ENCODE measurements around the gene ZNF722.
"Not testable (repeated sequence)": the region's sequence is repeated elsewhere in the genome, so short reads cannot be mapped to it uniquely, and the experiment has no call there.

ZNF722 gene

DNA sequence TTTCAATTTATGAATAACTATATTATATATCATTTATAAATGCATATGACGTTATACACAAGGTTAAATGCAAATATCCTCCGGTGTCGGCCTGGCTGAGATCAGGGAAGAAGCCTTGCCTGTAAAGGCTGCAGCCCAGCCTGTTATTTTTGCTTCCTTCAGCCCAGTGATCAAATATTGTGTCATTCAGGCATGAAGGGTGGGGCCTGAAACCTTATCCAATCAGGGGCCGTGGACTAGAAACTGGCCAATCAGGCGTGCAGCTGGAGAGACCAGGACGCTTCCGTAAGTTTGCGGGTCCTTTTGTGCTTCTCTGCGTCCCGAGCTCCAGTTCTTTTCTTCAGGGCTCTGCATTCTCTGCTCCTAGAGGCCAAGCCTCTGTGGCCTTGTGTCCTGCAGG is at the start of gene ZNF722:
ZNF722 (plus strand) TSS at position 301 of the 400 bp plus-strand sequence. CDS start 113 bp downstream, outside the sequence.
- TF ChIP-seq, protein P1, sequence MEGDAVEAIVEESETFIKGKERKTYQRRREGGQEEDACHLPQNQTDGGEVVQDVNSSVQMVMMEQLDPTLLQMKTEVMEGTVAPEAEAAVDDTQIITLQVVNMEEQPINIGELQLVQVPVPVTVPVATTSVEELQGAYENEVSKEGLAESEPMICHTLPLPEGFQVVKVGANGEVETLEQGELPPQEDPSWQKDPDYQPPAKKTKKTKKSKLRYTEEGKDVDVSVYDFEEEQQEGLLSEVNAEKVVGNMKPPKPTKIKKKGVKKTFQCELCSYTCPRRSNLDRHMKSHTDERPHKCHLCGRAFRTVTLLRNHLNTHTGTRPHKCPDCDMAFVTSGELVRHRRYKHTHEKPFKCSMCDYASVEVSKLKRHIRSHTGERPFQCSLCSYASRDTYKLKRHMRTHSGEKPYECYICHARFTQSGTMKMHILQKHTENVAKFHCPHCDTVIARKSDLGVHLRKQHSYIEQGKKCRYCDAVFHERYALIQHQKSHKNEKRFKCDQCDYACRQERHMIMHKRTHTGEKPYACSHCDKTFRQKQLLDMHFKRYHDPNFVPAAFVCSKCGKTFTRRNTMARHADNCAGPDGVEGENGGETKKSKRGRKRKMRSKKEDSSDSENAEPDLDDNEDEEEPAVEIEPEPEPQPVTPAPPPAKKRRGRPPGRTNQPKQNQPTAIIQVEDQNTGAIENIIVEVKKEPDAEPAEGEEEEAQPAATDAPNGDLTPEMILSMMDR (IDR thresholded peaks at IDR 0.05; ENCODE audit: low read depth, low read length, missing control alignments) = no peak
- in situ Hi-C loops (cut with HindIII; ENCODE audit: low sequenced_read_pairs) = no loop called here
- no peak within 1 kb of the TSS for H3K4me3 ChIP-seq (ENCODE audit: low read depth, low read length)
- DNase-seq (ENCODE audit: low read depth) = no peak

- DNase-seq (ENCODE audit: low read depth) = no peak
- in situ Hi-C loops (cut with HindIII; ENCODE audit: low sequenced_read_pairs) = no loop called here
- no peak overlapping the region for H3K4me3 ChIP-seq (ENCODE audit: low read depth, low read length)
- TF ChIP-seq, protein P1 (IDR thresholded peaks at IDR 0.05; ENCODE audit: low read depth, low read length, missing control alignments) = no peak
Measured at GRCh38 chr7:63953181-63953580, 45.5 kb upstream of the ZNF722 start.

GRCh38 chr7:63968629-63969028 is 30.0 kb upstream of the ZNF722 start:
- no peak overlapping the region for H3K4me3 ChIP-seq (ENCODE audit: low read depth, low read length)
- TF ChIP-seq, protein P1 (IDR thresholded peaks at IDR 0.05; ENCODE audit: low read depth, low read length, missing control alignments) = no peak
- in situ Hi-C loops (cut with HindIII; ENCODE audit: low sequenced_read_pairs) = no loop called here
- no peak for DNase-seq (ENCODE audit: low read depth)

DNA sequence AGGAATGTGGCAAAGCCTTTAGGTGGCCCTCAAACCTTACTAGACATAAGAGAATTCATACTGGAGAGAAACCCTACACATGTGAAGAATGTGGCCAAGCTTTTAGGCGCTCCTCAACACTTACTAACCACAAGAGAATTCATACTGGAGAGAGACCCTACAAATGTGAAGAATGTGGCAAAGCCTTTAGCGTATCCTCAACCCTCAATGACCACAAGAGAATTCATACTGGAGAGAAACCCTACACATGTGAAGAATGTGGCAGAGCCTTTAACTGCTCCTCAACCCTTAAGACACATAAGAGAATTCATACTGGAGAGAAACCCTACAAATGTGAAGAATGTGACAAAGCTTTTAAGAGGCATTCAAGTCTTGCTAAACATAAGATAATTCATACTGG is 16.8 kb downstream of the ZNF722 start:
- H3K4me3 ChIP-seq (ENCODE audit: low read depth, low read length); in situ Hi-C loops (cut with HindIII; ENCODE audit: low sequenced_read_pairs); DNase-seq (ENCODE audit: low read depth): not testable (repeated sequence)

GRCh38 chr7:64035388-64035787 is 36.7 kb downstream of the ZNF722 start:
- no peak for DNase-seq (ENCODE audit: low read depth)
- TF ChIP-seq, protein P1 (IDR thresholded peaks at IDR 0.05; ENCODE audit: low read depth, low read length, missing control alignments) = no peak
- H3K4me3 ChIP-seq (ENCODE audit: low read depth, low read length) = no peak overlapping the region
- in situ Hi-C loops (cut with HindIII; ENCODE audit: low sequenced_read_pairs) = no loop called here

DNA sequence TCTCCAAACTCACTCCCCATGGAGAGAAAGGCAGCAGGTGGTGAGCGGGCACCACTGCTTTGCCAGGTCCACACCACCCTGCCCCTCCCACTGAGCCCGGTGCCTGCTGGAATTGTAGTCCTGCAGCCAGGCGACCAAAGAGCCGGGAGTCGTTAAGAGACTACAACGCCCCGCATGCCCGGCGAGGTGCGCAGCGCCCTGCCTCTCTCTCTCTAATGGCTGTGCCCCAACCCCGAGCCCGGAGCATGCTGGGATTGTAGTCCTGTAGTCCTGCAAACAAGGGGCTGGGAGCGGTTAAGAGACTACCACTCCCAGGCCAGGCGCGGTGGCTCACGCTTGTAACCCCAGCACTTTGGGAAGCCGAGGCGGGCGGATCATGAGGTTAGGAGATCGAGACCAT is 38.4 kb downstream of the ZNF722 start:
- TF ChIP-seq, protein P1 (IDR thresholded peaks at IDR 0.05; ENCODE audit: low read depth, low read length, missing control alignments) = no peak
- in situ Hi-C loops (cut with HindIII; ENCODE audit: low sequenced_read_pairs) = no loop called here

DNA sequence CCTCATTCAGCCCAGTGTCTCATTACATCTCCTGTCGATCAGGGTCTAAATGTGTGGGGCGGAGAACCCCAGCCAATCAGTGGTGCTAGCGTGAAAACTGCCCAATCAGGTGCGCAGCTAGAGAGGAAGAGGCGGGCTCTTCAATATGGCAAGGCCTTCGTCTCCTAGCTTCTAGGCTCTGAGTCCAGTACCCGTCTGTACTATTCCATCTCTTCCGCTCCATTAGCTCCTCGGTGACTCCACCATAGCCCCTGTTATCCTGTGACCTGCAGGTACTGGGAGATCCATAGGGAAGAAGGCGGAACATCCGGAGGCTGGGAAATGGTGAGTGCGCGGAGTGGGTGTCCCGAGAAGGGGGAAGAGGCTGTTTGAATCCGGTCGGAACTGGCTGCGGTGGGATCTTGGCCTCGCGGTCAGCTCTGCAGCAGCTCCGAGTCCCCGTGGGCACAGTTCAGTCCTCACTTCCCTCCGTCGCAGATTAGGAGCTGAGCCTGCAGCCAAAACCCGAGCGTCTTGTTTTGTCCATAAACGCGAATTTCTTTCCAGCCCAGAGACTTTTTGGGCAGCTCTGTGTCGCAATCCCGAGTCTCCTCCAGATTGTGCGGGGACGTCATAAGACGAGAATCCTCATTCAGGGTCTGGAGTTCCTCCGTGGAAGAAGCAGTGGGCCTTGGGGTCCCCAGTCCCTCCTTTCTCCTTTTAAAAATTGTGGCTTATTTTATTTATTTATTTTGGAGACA is 46.8 kb downstream of the ZNF722 start, which contains the start of gene ZNF727:
ZNF727 (plus strand) TSS at position 134 of the 740 bp plus-strand sequence; CDS start at position 322, 188 bp downstream.
- DNase-seq (ENCODE audit: low read depth) = no peak
- TF ChIP-seq, protein P1 (IDR thresholded peaks at IDR 0.05; ENCODE audit: low read depth, low read length, missing control alignments) = no peak
- no peak within 1 kb of the TSS for H3K4me3 ChIP-seq (ENCODE audit: low read depth, low read length)
- in situ Hi-C loops (cut with HindIII; ENCODE audit: low sequenced_read_pairs) = no loop called here

More for the DNA sequence above, 38.4 kb downstream of the ZNF722 start:
- DNase-seq (ENCODE audit: low read depth) = no peak
- H3K4me3 ChIP-seq (ENCODE audit: low read depth, low read length) = no peak overlapping the region
